GM21447 (cell line): ENCODE data around the gene GAPDHS.

Experiments
- ATAC-seq: cut with Tn5 transposase; IDR thresholded peaks from one replicate; pipeline ENCODE4 v1.9.1; 2021; ENCODE audit not compliant: unreplicated experiment

Gene GAPDHS

GRCh38 chr19:35509861-35510625, 23.2 kb upstream of the GAPDHS start:
- no peak for ATAC-seq

- ATAC-seq, result no peak
Observed at GRCh38 chr19:35510626-35510964, 22.7 kb upstream of the GAPDHS start.

GRCh38 chr19:35511337-35511736, 21.9 kb upstream of the GAPDHS start:
- no peak for ATAC-seq

GRCh38 chr19:35512831-35513627, 20.2 kb upstream of the GAPDHS start:
- no peak for ATAC-seq

GRCh38 chr19:35513628-35514281, 19.5 kb upstream of the GAPDHS start, which contains the start of gene DMKN:
TSS of gene DMKN (minus strand) at chr19:35513649. CDS start at chr19:35513475, 174 bp downstream.
- ATAC-seq, result no peak

- ATAC-seq, result no peak
Observed at GRCh38 chr19:35514282-35514809, 18.9 kb upstream of the GAPDHS start.

- ATAC-seq, result no peak
Observed at GRCh38 chr19:35516310-35516709, 16.9 kb upstream of the GAPDHS start.

- ATAC-seq, result no peak
Observed at GRCh38 chr19:35517342-35517741, 15.9 kb upstream of the GAPDHS start.

GRCh38 chr19:35518313-35518712, 14.9 kb upstream of the GAPDHS start:
- ATAC-seq, result no peak

GRCh38 chr19:35519291-35519690, 14.0 kb upstream of the GAPDHS start:
- ATAC-seq, result no peak

GRCh38 chr19:35521124-35521743, 12.0 kb upstream of the GAPDHS start:
- no peak for ATAC-seq

- no peak for ATAC-seq
Observed at GRCh38 chr19:35522745-35523327, 10.4 kb upstream of the GAPDHS start.

GRCh38 chr19:35524181-35524837, 8.9 kb upstream of the GAPDHS start:
- ATAC-seq, result no peak

- ATAC-seq, result no peak
Observed at GRCh38 chr19:35525873-35526272, 7.4 kb upstream of the GAPDHS start.

- no peak for ATAC-seq
Observed at GRCh38 chr19:35528218-35529038, 4.8 kb upstream of the GAPDHS start, which contains the start of gene SBSN. TSS of gene SBSN (minus strand) at chr19:35528311. CDS start at chr19:35528281, 30 bp downstream.

- ATAC-seq, result no peak
Observed at GRCh38 chr19:35529241-35530218, 3.7 kb upstream of the GAPDHS start.

GRCh38 chr19:35531291-35531690, 2.0 kb upstream of the GAPDHS start:
- no peak for ATAC-seq

GRCh38 chr19:35533822-35534392, 651 bp downstream of the GAPDHS start:
- no peak for ATAC-seq
